Testis (tissue), 3 donors: Measurements from ENCODE around the gene PGAM4. TPM values are rescaled to one million over a fixed set of nuclear protein-coding genes. Genes with fewer than 3 reads are reported as not detected.

Experiments used
- DNase-seq: peaks from one replicate; pipeline ENCODE4 v3.0.0-alpha.2; 2019
- H3K27ac ChIP-seq, 2 donors: fragments of 200-600 bp; sonication (generic); one replicate each; pipeline ENCODE4 v1.5.1; 2019
- H3K27me3 ChIP-seq: fragments of 200-600 bp; sonication (generic); one replicate; pipeline ENCODE4 v1.5.1; 2019
- H3K36me3 ChIP-seq: fragments of 200-600 bp; sonication (generic); one replicate; pipeline ENCODE4 v1.5.1; 2017; ENCODE audit warnings: low read depth; ENCODE audit errors: missing control alignments
- H3K4me1 ChIP-seq: fragments of 200-600 bp; sonication (generic); one replicate; pipeline ENCODE4 v1.5.1; 2019
- H3K4me3 ChIP-seq, 2 donors: fragments of 200-600 bp; sonication (generic); one replicate each; pipeline ENCODE4 v1.5.1; 2017 to 2019
- H3K9me3 ChIP-seq: fragments of 200-600 bp; sonication (generic); one replicate; pipeline ENCODE4 v1.5.1; 2017
- POLR2A ChIP-seq: fragments of 450-650 bp; IDR thresholded peaks from one replicate; pipeline ENCODE4 v1.6.1; 2017; ENCODE audit warnings: antibody characterized with exemption, mild to moderate bottlenecking, moderate library complexity
- WGBS, 2 donors: methylation state at CpG; one replicate each; pipeline ENCODE4 v1.1.5; 2018; 5-methylcytosine and 5-hydroxymethylcytosine counted together
- intact Hi-C: fragments of 100-400 bp; cut with DNase I; formaldehyde crosslinking; loops from one replicate; pipeline ENCODE4 v1.15.1; 2023; ENCODE audit warnings: low total_unique reads
- polyA plus RNA-seq: library from polyadenylated mRNA; stranded (reverse); fragments of 350-450 nt; fragmentation: Illumina TruSeq; extraction: RNeasy Lipid Tissue Mini Kit (QIAGEN cat#74804); gene quantifications from one replicate; pipeline ENCODE4 v1.2.3, GENCODE V29; 2014; ENCODE audit warnings: low read depth, low replicate concordance; ENCODE audit not compliant: insufficient read depth
- total RNA-seq, 2 donors: library from RNA; depleted of rRNA; stranded (reverse); fragments of >200 nt; gene quantifications; one replicate each; pipeline ENCODE4 v1.2.3, GENCODE V29; 2016
- TF ChIP-seq, protein P1 (sequence below), 3 experiments: fragments of 450-650 bp in 2 of 3; fragments of 200-600 bp in 1 of 3; sonication (generic) in 1 of 3; IDR thresholded peaks; one replicate each; pipeline ENCODE4 v1.5.1; 2016 to 2019; ENCODE audit warnings: antibody characterized with exemption in 3 of 3, mild to moderate bottlenecking in 2 of 3, moderate library complexity in 1 of 3

The PGAM4 gene
- total and polyA plus RNA-seq, 3 donors from 2014 or later, result 0.87 TPM; not detected in 2

DNA sequence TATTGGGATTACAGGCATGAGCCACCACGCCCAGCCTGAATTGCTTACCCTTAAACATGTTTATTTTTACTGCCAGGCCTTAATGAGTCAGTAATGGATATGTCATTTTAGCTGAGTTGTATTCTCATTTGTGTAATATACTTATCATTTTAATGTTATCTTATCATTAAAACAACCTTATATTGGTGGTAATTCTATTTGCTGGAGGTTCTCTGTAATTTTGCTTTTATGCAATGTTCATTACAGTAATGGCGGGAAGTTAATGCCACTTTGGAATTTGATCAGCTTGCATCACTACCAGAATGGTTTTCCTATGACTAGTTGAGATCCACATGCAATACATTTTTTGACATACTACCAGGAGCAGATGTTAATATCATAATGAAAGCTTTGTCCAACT, 6.3 kb upstream of the PGAM4 start:
- Histone ChIP-seq H3K27me3 (no peaks in the 10 kb centered on the region), H3K4me1 (no peaks in the 10 kb centered on the region), H3K27ac (no peak overlapping the region), H3K4me3 (no peak overlapping the region), H3K36me3 (no peaks in the 10 kb centered on the region), H3K9me3 (no peaks in the 10 kb centered on the region)
- WGBS, 2 donors, result 83 to 100% methylated on average over 2 of the region's 2 CpGs
- TF ChIP-seq, protein P1, sequence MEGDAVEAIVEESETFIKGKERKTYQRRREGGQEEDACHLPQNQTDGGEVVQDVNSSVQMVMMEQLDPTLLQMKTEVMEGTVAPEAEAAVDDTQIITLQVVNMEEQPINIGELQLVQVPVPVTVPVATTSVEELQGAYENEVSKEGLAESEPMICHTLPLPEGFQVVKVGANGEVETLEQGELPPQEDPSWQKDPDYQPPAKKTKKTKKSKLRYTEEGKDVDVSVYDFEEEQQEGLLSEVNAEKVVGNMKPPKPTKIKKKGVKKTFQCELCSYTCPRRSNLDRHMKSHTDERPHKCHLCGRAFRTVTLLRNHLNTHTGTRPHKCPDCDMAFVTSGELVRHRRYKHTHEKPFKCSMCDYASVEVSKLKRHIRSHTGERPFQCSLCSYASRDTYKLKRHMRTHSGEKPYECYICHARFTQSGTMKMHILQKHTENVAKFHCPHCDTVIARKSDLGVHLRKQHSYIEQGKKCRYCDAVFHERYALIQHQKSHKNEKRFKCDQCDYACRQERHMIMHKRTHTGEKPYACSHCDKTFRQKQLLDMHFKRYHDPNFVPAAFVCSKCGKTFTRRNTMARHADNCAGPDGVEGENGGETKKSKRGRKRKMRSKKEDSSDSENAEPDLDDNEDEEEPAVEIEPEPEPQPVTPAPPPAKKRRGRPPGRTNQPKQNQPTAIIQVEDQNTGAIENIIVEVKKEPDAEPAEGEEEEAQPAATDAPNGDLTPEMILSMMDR (IDR thresholded peaks at IDR 0.05), result no peak
- intact Hi-C loops, result no loop called here
- DNase-seq, result no peak

DNA sequence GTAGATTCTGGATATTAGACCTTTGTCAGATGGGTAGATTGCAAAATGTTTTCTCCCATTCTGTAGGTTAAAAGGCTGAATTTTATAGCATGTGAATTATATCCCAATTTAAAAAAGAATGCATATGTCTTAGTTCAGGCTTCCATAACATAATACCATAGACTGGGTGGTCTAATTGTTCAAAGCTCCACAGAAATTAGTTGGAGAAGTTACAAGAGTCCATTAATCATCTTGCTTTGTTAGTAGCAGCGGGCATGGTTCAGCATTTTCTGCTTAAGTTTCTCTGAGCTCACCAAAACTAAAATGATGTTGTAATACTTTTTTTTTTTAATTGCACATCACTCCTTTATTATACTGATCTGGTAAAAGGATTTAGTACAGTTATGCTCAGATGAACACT, 1.8 kb downstream of the PGAM4 start:
- no peak for DNase-seq
- no peak overlapping the region for H3K4me3 ChIP-seq
- intact Hi-C loops, result no loop called here
- H3K27ac ChIP-seq, result no peak overlapping the region
- H3K9me3 ChIP-seq, result no peaks in the 10 kb centered on the region
- WGBS, 2 donors, result 86 to 92% methylated on average over 1 of the region's 1 CpG
- no peaks in the 10 kb centered on the region for H3K4me1 ChIP-seq
- TF ChIP-seq, protein P1 (IDR thresholded peaks at IDR 0.05), result no peak
- TF ChIP-seq POLR2A, result no peak
- H3K36me3 ChIP-seq, result no peaks in the 10 kb centered on the region
- H3K27me3 ChIP-seq, result no peaks in the 10 kb centered on the region

DNA sequence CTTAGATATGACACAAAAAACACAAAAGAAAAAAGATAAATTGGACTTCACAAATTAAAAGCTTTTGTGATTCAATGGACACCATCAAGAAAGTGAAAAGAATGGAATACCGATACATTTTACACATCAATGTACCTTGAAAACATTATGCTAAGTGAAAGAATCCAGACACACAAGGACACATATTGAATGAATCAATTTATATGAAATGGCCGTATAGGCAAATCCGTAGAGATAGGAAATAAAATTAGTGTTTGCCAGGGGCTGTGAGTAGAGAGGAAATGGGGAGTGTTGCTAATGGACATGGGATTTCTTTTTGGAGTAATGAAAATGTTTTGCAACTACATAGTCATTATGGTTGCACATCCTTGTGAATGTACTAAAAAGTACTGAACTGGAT, 3.1 kb downstream of the PGAM4 start:
- no peak for DNase-seq
- Histone ChIP-seq H3K9me3 (no peaks in the 10 kb centered on the region), H3K4me3 (no peak overlapping the region), H3K27ac (no peak overlapping the region), H3K36me3 (no peaks in the 10 kb centered on the region), H3K4me1 (no peaks in the 10 kb centered on the region), H3K27me3 (no peaks in the 10 kb centered on the region)
- TF ChIP-seq, protein P1 (IDR thresholded peaks at IDR 0.05), result no peak
- no peak for TF ChIP-seq POLR2A
- intact Hi-C loops, result no loop called here
- WGBS, 2 donors, result 91 to 94% methylated on average over 3 of the region's 3 CpGs

DNA sequence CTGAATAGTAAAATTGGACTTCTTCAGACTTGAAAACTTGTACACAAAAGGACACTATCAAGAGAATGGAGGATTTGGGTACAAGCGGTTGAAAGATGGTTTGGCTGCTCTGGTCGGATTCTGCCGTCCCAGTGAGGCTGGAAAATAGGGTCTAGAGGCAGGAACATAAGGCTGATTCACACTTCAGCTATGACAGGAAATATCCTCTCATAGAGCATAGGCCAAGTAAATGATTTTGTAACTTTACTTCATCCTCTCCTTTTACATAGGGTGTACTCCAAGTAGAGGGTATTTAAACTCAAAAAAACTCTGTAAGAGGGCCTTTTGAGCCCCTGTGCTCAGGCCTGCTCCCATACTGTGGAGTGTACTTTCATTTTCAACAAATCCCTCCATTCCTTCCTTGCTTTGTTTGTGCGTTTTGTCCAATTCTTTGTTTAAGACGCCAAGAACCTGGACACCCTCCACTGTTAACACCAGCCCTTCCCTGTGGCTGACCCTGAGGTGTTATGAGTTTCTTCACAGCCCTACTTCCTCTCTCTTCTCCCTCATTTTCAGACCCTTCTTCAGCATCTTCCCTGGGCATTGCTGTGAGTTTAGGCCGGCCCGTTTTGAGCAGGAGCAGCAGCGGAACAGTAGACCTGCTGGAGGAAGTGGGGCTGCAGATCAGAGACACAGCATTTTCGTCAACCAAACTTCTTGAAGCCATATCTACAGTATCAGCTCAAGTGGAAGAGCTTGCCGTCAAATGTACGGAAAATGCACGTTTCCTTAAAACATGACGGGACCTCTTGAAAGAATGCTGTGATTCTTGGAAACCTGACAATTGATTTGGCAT, 7.2 kb downstream of the PGAM4 start:
- Histone ChIP-seq H3K36me3 (no peaks in the 10 kb centered on the region), H3K27ac (no peak overlapping the region), H3K4me1 (no peaks in the 10 kb centered on the region), H3K9me3 (no peaks in the 10 kb centered on the region), H3K27me3 (no peaks in the 10 kb centered on the region), H3K4me3 (no peak overlapping the region)
- TF ChIP-seq POLR2A, result no peak
- TF ChIP-seq, protein P1 (IDR thresholded peaks at IDR 0.05), result no peak
- WGBS, 2 donors, result 89 to 92% methylated on average over 11 to 13 of the region's 13 CpGs
- no peak for DNase-seq
- intact Hi-C loops, result no loop called here

DNA sequence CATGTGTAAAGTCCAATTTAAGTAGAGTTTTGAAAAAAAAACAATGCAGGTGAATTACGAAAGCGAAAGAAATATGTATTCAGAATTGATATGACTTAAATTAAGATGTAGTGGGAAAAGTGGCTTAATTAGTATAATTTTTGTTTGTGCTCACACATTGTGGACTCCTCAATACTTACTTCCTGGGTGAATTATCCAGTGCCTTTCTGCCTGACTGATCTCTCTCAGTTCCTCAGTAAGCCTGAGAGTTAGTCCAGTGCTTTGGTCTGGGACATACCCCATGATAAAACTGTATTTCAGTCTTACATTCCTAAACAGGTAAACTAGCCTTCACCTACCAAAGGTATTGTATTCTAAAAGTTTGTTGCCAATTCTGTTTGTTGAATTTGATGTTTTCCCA, 8.4 kb downstream of the PGAM4 start:
- Histone ChIP-seq H3K27ac (no peak overlapping the region), H3K9me3 (no peaks in the 10 kb centered on the region), H3K36me3 (no peaks in the 10 kb centered on the region), H3K4me1 (no peaks in the 10 kb centered on the region), H3K4me3 (no peak overlapping the region), H3K27me3 (no peaks in the 10 kb centered on the region)
- no peak for DNase-seq
- TF ChIP-seq, protein P1 (IDR thresholded peaks at IDR 0.05), result no peak
- no peak for TF ChIP-seq POLR2A
- intact Hi-C loops, result no loop called here
- WGBS, 2 donors, result 98 to 100% methylated on average over 2 of the region's 2 CpGs
